ENCODE results near the gene U2AF2. TPM values are rescaled to one million over a fixed set of nuclear protein-coding genes. Genes with fewer than 3 reads are reported as not detected.

U2AF2 gene
- total RNA-seq, 1 experiment from 2014 or later, result 321 TPM

- no CpG with 5 or more reads among the region's 8 CpGs for WGBS (ENCODE audit: extremely low coverage, insufficient read length, low lambda C conversion rate)
- Histone ChIP-seq H3K4me2 (ENCODE audit: insufficient read depth, insufficient read length, low read length) (no peak overlapping the region), H3K4me1 (ENCODE audit: insufficient read depth, low read length) (no peaks in the 10 kb centered on the region), H3K4ac (ENCODE audit: low read depth, low read length) (no peak overlapping the region), H3K9ac (ENCODE audit: extremely low read depth, insufficient read length, low read length) (no peak overlapping the region), H2AFZ (ENCODE audit: low read length) (no peak overlapping the region), H3K23me2 (ENCODE audit: insufficient read length, low read depth, low read length, poor library complexity, severe bottlenecking) (no peaks in the 10 kb centered on the region), H2BK120ac (ENCODE audit: low read depth, low read length, poor library complexity, severe bottlenecking) (no peak overlapping the region), H2BK5ac (ENCODE audit: insufficient read length, low read length) (no peak overlapping the region), H2BK15ac (ENCODE audit: low read depth, low read length) (no peak overlapping the region), H3K18ac (ENCODE audit: insufficient read length, low read depth, low read length) (no peak overlapping the region), H4K91ac (ENCODE audit: insufficient read length, low read depth, low read length) (no peak overlapping the region), H3K14ac (ENCODE audit: insufficient read depth, low read length) (no peak overlapping the region), H3K56ac (ENCODE audit: insufficient read length, low read depth, low read length) (no peak overlapping the region), H3K79me2 (ENCODE audit: insufficient read depth, low read length) (no peaks in the 10 kb centered on the region), H4K5ac (ENCODE audit: insufficient read length, low read depth, low read length) (no peak overlapping the region), H3K27me3 (ENCODE audit: insufficient read depth, low read length) (no peaks in the 10 kb centered on the region), H3K9me3 (ENCODE audit: control insufficient read depth, low read depth, low read length) (no peaks in the 10 kb centered on the region), H2AK5ac (ENCODE audit: insufficient read length, low read length) (no peak overlapping the region), H3T11ph (ENCODE audit: low read length) (no peak overlapping the region), H3K23ac (ENCODE audit: insufficient read length, low read depth, low read length) (no peak overlapping the region), H4K20me1 (ENCODE audit: control insufficient read depth, insufficient read depth, insufficient read length) (no peaks in the 10 kb centered on the region), H2BK12ac (ENCODE audit: insufficient read length, low read depth, low read length) (no peak overlapping the region), H4K8ac (replicated peaks; ENCODE audit: insufficient read length, low read depth, low read length) (no peak overlapping the region), H3K27ac (ENCODE audit: insufficient read length, low read depth, low read length) (no peak overlapping the region), H2BK20ac (ENCODE audit: low read depth, low read length, poor library complexity, severe bottlenecking) (no peak overlapping the region), H3K79me1 (ENCODE audit: insufficient read depth, low read depth, low read length, poor library complexity, severe bottlenecking) (no peaks in the 10 kb centered on the region)
- Mint-ChIP-seq H3K27ac (no peak overlapping the region; a peak in 2 of 7 replicates), H3K27me3 (ENCODE audit: low read depth) (peaks cover 2% of the 10 kb centered on the region), H3K4me1 (peaks cover 0 to 2% of the 10 kb centered on the region in 2 experiments; a peak in 1 of 4 replicates), H3K9me3 (no peaks in the 10 kb centered on the region; a peak in 1 of 5 replicates), H3K36me3 (ENCODE audit: insufficient read depth in 1 of 3, low read depth in 3 of 3) (peaks cover 22 to 46% (median 46%) of the 10 kb centered on the region in 3 experiments), H3K4me3 (no peak overlapping the region)
- TF ChIP-seq CTCF (conservative IDR thresholded peaks at IDR 0.05), result no peak
- no peak for DNase-seq
These were observed 37.4 kb upstream of the U2AF2 start for GRCh38 chr19:55617426-55617825.
